HG02852 (cell line): Measurements from ENCODE around the gene SLC66A2.

Experiments used
- ATAC-seq: cut with Tn5 transposase; IDR thresholded peaks from one replicate; pipeline ENCODE4 v1.9.1; 2021; ENCODE audit warnings: mild to moderate bottlenecking, moderate library complexity; ENCODE audit not compliant: unreplicated experiment

Gene SLC66A2

GRCh38 chr18:79904357-79905147, 46.9 kb downstream of the SLC66A2 start:
- no peak for ATAC-seq

- no peak for ATAC-seq
These were observed 47.6 kb downstream of the SLC66A2 start for GRCh38 chr18:79903787-79904356.

GRCh38 chr18:79903071-79903635, 48.3 kb downstream of the SLC66A2 start:
- ATAC-seq: no peak

GRCh38 chr18:79902640-79903039, 48.8 kb downstream of the SLC66A2 start:
- ATAC-seq: no peak

GRCh38 chr18:79902075-79902474, 49.4 kb downstream of the SLC66A2 start:
- no peak for ATAC-seq

- no peak for ATAC-seq
These were observed 49.8 kb downstream of the SLC66A2 start for GRCh38 chr18:79901665-79902064.

GRCh38 chr18:79900610-79901570, 50.6 kb downstream of the SLC66A2 start:
- ATAC-seq: no peak

- no peak for ATAC-seq
These were observed 51.6 kb downstream of the SLC66A2 start for GRCh38 chr18:79899609-79900445.

GRCh38 chr18:79898952-79899608, 52.4 kb downstream of the SLC66A2 start:
- ATAC-seq: no peak

GRCh38 chr18:79897940-79898625, 53.4 kb downstream of the SLC66A2 start:
- ATAC-seq: no peak

- ATAC-seq: no peak
These were observed 54.7 kb downstream of the SLC66A2 start for GRCh38 chr18:79896738-79897137.

- ATAC-seq: no peak
These were observed 60.8 kb downstream of the SLC66A2 start for GRCh38 chr18:79890674-79891073.

GRCh38 chr18:79889569-79889968, 61.9 kb downstream of the SLC66A2 start:
- ATAC-seq: no peak

GRCh38 chr18:79888016-79888415, 63.4 kb downstream of the SLC66A2 start:
- no peak for ATAC-seq

GRCh38 chr18:79887181-79888000, 64.1 kb downstream of the SLC66A2 start:
- ATAC-seq: no peak

GRCh38 chr18:79884963-79885728, 66.3 kb downstream of the SLC66A2 start:
- no peak for ATAC-seq

GRCh38 chr18:79884294-79884962, 67.0 kb downstream of the SLC66A2 start:
- no peak for ATAC-seq
